ENCODE data around the gene KCNK4.

DNA sequence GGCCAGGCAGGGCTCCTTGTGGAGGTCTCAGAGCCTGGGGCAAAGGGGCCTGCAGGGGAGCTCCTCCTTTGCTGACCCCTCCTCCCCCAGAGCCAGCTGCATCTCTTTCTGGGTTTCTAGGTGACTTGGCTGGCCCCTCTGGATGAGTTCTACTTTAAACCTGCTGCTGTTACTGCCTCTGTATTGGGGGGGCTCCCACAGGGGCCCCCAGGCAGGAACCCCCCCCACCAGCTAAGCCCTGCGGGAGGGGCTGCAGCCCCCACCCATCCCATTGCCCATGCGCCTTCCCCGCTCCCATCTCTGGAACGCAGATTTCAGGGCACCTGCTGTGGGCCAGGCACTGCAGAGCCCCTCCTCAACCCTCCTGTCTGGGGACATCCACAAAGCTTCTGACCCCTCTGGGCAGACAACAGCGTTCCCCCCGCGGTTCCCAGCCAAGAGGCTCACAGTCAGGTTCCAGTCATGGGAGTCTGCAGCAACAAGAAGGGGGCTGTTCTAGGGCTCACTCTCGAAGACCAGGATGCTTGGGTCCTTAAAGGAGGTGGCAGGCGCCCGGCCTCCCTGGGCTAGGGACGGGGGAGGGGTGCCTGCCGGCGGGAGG is 40.6 kb upstream of the KCNK4 start:
- TF ChIP-seq, protein P1, sequence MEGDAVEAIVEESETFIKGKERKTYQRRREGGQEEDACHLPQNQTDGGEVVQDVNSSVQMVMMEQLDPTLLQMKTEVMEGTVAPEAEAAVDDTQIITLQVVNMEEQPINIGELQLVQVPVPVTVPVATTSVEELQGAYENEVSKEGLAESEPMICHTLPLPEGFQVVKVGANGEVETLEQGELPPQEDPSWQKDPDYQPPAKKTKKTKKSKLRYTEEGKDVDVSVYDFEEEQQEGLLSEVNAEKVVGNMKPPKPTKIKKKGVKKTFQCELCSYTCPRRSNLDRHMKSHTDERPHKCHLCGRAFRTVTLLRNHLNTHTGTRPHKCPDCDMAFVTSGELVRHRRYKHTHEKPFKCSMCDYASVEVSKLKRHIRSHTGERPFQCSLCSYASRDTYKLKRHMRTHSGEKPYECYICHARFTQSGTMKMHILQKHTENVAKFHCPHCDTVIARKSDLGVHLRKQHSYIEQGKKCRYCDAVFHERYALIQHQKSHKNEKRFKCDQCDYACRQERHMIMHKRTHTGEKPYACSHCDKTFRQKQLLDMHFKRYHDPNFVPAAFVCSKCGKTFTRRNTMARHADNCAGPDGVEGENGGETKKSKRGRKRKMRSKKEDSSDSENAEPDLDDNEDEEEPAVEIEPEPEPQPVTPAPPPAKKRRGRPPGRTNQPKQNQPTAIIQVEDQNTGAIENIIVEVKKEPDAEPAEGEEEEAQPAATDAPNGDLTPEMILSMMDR (IDR thresholded peaks at IDR 0.05; ENCODE audit: low read depth, low read length, poor library complexity, severe bottlenecking): no peak
- TF ChIP-seq EZH2phosphoT487 (IDR thresholded peaks at IDR 0.05; ENCODE audit: borderline replicate concordance, low read length): no peak
